ENCODE results near the gene FUT4.
"Not testable (repeated sequence)": the region's sequence is repeated elsewhere in the genome, so short reads cannot be mapped to it uniquely, and the experiment has no call there.

FUT4 gene

GRCh38 chr11:94560834-94561233 lies 17.1 kb downstream of the FUT4 start:
- in situ Hi-C loops (cut with MboI; ENCODE audit: low sequenced_read_pairs), result no loop called here

GRCh38 chr11:94563176-94563847 lies 19.6 kb downstream of the FUT4 start:
- in situ Hi-C loops (cut with MboI; ENCODE audit: low sequenced_read_pairs), result no loop called here

DNA sequence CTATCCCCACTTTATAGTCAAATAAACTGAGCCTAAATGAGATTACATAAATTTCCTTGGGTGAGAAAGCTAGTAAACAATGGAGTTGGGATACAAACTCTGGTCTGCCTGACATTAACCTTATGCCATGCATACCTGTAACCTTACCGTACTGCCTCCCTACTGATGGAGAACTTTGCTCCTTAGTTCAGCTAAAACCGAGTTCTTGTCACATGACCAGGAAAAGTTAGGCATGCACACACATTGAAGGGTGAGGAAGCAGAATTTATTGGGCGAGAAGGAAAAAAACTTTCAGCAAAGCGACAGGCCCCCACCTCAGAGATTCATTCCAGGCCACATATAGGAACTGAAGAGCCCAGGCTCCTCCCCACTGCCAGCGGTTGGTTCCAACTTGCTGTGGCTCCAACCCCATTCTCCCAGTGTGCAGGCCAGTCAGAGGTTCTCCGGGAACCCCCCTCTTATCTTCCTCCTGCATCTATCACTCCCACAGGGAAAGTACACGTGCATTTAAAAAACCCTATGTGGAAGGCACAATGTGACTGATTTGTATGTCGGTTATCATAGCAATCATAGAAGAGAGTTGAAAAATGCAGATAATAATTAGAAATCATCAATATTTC lies 20.2 kb downstream of the FUT4 start:
- in situ Hi-C loops (cut with MboI; ENCODE audit: low sequenced_read_pairs), result no loop called here

DNA sequence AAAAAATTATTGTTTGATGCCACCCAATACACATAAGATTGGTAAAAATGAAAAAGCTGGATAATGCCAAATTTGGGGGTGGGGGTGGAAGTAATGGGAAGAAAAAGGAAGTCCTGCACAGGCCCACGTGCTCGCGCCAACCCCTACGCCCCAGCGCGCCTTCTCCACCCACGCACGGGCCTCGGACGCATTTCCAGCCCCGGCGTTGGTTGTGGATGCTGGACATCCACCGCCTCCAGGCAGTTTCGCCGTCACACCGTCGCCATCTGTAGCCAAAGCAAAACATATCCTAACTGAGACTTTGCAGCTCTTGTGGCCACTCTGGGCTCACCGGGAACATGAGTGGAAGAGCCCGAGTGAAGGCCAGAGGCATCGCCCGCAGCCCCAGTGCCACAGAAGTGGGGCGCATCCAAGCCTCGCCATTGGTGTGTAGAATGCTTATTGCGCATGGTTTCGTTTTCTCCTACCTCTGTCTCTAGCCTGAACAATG lies 23.5 kb downstream of the FUT4 start, which contains the start of gene PIWIL4:
PIWIL4 (plus strand) TSS at position 188 of the 490 bp plus-strand sequence; CDS start at position 339, 151 bp downstream.
- in situ Hi-C loops (cut with MboI; ENCODE audit: low sequenced_read_pairs), result no loop called here

- in situ Hi-C loops (cut with MboI; ENCODE audit: low sequenced_read_pairs), result no loop called here
These were observed 24.5 kb downstream of the FUT4 start for GRCh38 chr11:94568200-94568599.

- in situ Hi-C loops (cut with MboI; ENCODE audit: low sequenced_read_pairs), result no loop called here
These were observed 25.0 kb downstream of the FUT4 start for GRCh38 chr11:94568717-94569116.

DNA sequence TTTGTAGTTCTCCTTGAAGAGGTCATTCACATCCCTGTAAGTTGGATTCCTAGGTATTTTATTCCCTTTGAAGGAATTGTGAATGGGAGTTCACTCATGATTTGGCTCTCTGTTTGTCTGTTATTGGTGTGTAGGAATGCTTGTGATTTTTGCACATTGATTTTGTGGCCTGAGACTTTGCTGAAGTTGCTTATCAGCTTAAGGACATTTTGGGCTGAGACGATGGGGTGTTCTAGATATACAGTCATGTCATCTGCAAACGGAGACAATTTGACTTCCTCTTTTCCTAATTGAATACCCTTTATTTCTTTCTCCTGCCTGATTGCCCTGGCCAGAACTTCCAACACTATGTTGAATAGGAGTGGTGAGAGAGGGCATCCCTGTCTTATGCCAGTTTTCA lies 29.3 kb downstream of the FUT4 start:
- in situ Hi-C loops (cut with MboI; ENCODE audit: low sequenced_read_pairs), result not testable (repeated sequence)

GRCh38 chr11:94574193-94574961 lies 30.7 kb downstream of the FUT4 start:
- in situ Hi-C loops (cut with MboI; ENCODE audit: low sequenced_read_pairs), result no loop called here

- in situ Hi-C loops (cut with MboI; ENCODE audit: low sequenced_read_pairs), result no loop called here
These were observed 32.6 kb downstream of the FUT4 start for GRCh38 chr11:94576306-94576705.

DNA sequence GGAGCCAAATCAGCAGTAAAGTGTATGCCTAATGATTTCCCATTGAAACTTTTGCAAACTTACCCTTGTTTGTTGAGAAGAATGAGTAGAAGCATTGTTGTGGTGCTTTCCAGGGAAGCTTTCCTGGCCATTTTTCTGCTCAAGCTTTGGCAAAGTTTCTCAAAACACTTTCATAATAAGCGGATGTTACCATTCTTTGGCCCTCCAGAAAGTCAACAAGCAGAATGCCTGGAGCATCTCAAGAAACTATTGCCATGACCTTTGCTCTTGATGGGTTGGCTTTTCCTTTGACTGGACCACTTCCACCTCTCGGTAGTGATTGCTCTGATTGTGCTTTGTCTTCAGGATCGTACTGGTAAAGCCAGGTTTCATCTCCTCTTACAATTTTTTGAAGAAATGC lies 34.1 kb downstream of the FUT4 start:
- in situ Hi-C loops (cut with MboI; ENCODE audit: low sequenced_read_pairs), result no loop called here

GRCh38 chr11:94581926-94582325 lies 38.2 kb downstream of the FUT4 start:
- in situ Hi-C loops (cut with MboI; ENCODE audit: low sequenced_read_pairs), result no loop called here

GRCh38 chr11:94583213-94583865 lies 39.6 kb downstream of the FUT4 start:
- in situ Hi-C loops (cut with MboI; ENCODE audit: low sequenced_read_pairs), result no loop called here

GRCh38 chr11:94583866-94584500 lies 40.3 kb downstream of the FUT4 start:
- in situ Hi-C loops (cut with MboI; ENCODE audit: low sequenced_read_pairs), result no loop called here

- in situ Hi-C loops (cut with MboI; ENCODE audit: low sequenced_read_pairs), result no loop called here
These were observed 41.3 kb downstream of the FUT4 start for GRCh38 chr11:94584978-94585377.

DNA sequence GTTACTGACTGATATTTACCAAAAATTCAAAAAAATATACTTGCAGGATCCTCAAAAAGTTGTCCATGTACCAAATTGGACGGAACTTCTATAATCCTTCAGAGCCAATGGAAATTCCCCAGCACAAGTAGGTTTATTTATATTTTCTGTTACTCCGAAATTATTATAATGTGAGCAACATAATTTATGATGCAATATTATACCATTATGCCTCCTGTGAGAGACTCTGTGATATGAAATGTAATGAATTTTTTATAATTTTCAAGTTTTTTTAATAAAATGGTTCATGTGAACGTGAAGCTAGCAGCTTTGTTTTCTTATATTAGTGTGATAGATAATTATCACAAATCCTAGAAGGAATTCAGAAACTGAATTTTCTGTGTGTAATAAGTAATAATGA lies 41.7 kb downstream of the FUT4 start:
- in situ Hi-C loops (cut with MboI; ENCODE audit: low sequenced_read_pairs), result no loop called here

DNA sequence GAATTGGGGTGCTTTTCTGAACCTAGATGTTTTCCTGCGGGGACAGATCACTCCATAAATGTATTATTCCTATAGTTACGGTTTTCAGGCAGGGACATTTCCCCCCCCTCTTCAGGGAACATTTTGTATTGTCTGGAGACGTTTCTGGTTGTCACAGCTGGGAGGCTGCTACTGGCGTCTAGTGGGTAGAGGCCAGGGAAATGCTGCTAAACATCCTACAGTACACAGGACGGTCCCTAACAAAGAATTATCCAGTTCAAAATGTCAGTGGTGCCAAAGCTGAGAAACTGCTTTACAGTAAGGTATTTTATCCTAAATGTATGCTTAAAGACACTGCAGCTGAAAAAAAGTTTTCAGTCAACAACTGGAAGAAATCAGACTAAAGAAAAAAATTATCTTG lies 42.8 kb downstream of the FUT4 start:
- in situ Hi-C loops (cut with MboI; ENCODE audit: low sequenced_read_pairs), result no loop called here

GRCh38 chr11:94586978-94587377 lies 43.3 kb downstream of the FUT4 start:
- in situ Hi-C loops (cut with MboI; ENCODE audit: low sequenced_read_pairs), result no loop called here

DNA sequence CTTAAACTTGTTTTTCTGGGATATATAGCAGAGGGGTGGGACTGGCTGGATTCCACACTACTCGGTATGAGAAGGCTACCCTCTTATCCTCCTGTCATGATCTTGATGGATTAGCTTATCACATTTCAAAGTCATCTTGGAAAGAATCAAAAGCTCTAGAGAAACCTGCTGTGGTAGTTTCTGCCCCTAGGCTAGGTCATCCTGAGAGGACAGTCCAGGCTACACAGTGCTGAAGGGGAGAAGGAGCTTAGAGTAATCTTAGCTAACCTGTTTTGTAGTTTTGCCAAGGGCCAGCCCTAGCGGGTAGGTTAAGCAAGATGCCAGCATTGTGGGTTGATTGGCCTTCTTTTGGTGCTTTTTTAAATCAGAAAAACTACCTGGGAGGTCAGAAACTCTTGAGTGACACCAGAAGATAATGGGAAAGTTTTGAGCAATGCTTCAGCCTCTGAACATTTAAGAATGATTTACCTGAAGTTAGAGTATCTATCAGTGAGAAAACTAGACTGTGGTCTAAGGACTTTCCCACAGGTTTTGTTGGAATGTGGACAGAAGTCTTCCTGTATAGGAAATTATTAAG lies 44.7 kb downstream of the FUT4 start:
- in situ Hi-C loops (cut with MboI; ENCODE audit: low sequenced_read_pairs), result no loop called here

DNA sequence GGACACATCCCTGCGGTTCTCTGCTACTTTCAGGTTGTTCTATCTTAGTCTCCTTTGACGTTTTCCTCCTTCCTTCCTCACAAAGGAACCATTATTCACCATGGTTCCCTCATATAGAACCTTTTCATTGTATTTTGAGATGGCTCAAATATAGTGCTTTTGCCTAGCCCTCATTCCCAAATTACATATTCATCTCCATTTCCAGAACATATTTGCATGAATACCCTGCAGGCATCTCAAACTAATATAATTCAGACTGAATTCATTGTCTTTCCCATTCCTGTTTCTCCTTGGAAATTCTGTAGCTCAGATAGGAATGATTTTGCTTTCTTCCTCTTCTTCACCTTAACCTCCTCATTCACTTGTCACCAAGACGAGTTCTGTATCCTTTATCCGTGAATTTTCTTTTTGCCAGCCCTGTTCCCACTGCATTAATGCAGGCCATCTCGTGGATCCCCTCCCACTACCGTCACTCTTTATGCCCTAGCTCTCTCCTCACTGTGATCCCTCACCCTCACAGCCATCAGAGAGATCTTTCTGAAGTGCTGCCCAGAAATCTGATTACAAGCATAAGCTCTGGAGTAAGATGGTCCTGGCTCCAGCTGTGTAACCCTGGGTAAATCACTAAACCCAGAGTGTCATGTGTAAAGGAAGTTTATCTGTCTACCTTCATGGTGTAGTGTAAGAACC lies 46.8 kb downstream of the FUT4 start:
- in situ Hi-C loops (cut with MboI; ENCODE audit: low sequenced_read_pairs), result no loop called here

DNA sequence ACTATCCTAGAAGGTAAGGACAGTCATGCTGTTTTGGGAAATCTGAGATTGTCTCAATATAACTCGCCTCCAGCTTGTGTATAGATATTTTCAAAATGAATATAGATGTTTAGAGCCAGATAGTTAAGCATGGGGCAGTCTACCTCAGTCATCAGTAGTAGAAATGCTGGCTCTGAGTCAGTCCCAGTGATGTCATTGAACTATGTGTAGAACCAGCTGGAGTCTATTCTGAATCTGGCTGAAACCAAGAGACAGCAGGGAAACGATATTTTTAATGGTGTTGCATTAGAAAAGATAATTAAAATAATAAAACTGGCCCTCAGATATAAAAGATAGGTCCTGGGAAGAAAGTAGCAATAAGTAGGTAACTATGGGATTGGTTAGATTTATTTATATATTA lies 49.3 kb downstream of the FUT4 start:
- in situ Hi-C loops (cut with MboI; ENCODE audit: low sequenced_read_pairs), result no loop called here

Data from HL-60/S4 treated with phorbol 12-myristate 13-acetate at 8.2 ng/mL for 4 days and 3 days (cell line).